NCI-H2196 (cell line): ENCODE results near the gene FRZB.

Experiments
- DNase-seq: peaks from one replicate; lab custom pipeline; 2025; ENCODE audit not compliant: unreplicated experiment; lab: John Stamatoyannopoulos, UW

FRZB gene

GRCh38 chr2:182845794-182846417 is 20.5 kb downstream of the FRZB start:
- DNase-seq, result no peak

GRCh38 chr2:182836451-182836850 is 30.0 kb downstream of the FRZB start:
- no peak for DNase-seq

GRCh38 chr2:182834293-182834692 is 32.1 kb downstream of the FRZB start:
- no peak for DNase-seq

- DNase-seq, result no peak
These were observed 33.2 kb downstream of the FRZB start for GRCh38 chr2:182833084-182833854.

- no peak for DNase-seq
These were observed 34.5 kb downstream of the FRZB start for GRCh38 chr2:182831921-182832320.

- DNase-seq, result no peak
These were observed 35.3 kb downstream of the FRZB start for GRCh38 chr2:182831101-182831500.

GRCh38 chr2:182827182-182827879 is 39.1 kb downstream of the FRZB start:
- DNase-seq, result no peak

GRCh38 chr2:182826496-182826895 is 39.9 kb downstream of the FRZB start:
- no peak for DNase-seq

GRCh38 chr2:182826064-182826463 is 40.4 kb downstream of the FRZB start:
- DNase-seq, result no peak

- no peak for DNase-seq
These were observed 41.7 kb downstream of the FRZB start for GRCh38 chr2:182824767-182825158.

GRCh38 chr2:182824056-182824766 is 42.2 kb downstream of the FRZB start:
- no peak for DNase-seq

- DNase-seq, result no peak
These were observed 43.7 kb downstream of the FRZB start for GRCh38 chr2:182822733-182823132.

- DNase-seq, result no peak
These were observed 45.3 kb downstream of the FRZB start for GRCh38 chr2:182821182-182821581.

- no peak for DNase-seq
These were observed 47.0 kb downstream of the FRZB start for GRCh38 chr2:182819412-182819811.

GRCh38 chr2:182818925-182819324 is 47.5 kb downstream of the FRZB start:
- DNase-seq, result no peak

GRCh38 chr2:182818501-182818900 is 47.9 kb downstream of the FRZB start:
- no peak for DNase-seq

- DNase-seq, result no peak
These were observed 48.9 kb downstream of the FRZB start for GRCh38 chr2:182817558-182817957.

GRCh38 chr2:182816866-182817265 is 49.6 kb downstream of the FRZB start:
- DNase-seq, result no peak

GRCh38 chr2:182814804-182815203 is 51.6 kb downstream of the FRZB start:
- no peak for DNase-seq

GRCh38 chr2:182814380-182814779 is 52.1 kb downstream of the FRZB start:
- DNase-seq, result no peak

- DNase-seq, result no peak
These were observed 56.4 kb downstream of the FRZB start for GRCh38 chr2:182810087-182810486.
